D721Med (cell line): ENCODE measurements around the gene IFI27L2.

ENCODE experiments used
- DNase-seq: peaks from one replicate; pipeline ENCODE4 v3.0.0; 2011; ENCODE audit warnings: low spot score; ENCODE audit not compliant: insufficient read length
- FAIRE-seq: peaks from 2 replicates; lab custom pipeline; 2011; peaks lifted over from hg19 to GRCh38; lab: Jason Lieb, UNC
- CTCF ChIP-seq: IDR thresholded peaks from 2 replicates; pipeline ENCODE4 v1.5.1; 2012; ENCODE audit warnings: mild to moderate bottlenecking, control low read depth; ENCODE audit not compliant: insufficient read depth; ENCODE audit errors: missing control alignments

The IFI27L2 gene

GRCh38 chr14:94129758-94130414, 482 bp upstream of the IFI27L2 start:
- DNase-seq (no peak), FAIRE-seq (no peak)
- TF ChIP-seq CTCF, result no peak

GRCh38 chr14:94128216-94128839, 1.1 kb downstream of the IFI27L2 start:
- no peak for DNase-seq
- TF ChIP-seq CTCF, result no peak
- no peak for FAIRE-seq

GRCh38 chr14:94127330-94127729, 2.1 kb downstream of the IFI27L2 start:
- TF ChIP-seq CTCF, result no peak
- DNase-seq (no peak), FAIRE-seq (no peak)

GRCh38 chr14:94126800-94127199, 2.6 kb downstream of the IFI27L2 start:
- TF ChIP-seq CTCF, result no peak
- DNase-seq (no peak), FAIRE-seq (no peak)

GRCh38 chr14:94126419-94126677, 3.1 kb downstream of the IFI27L2 start:
- FAIRE-seq, result no peak
- TF ChIP-seq CTCF, result no peak
- no peak for DNase-seq

GRCh38 chr14:94125659-94126418, 3.6 kb downstream of the IFI27L2 start:
- FAIRE-seq (no peak), DNase-seq (no peak)

More at GRCh38 chr14:94125659-94126418, 3.6 kb downstream of the IFI27L2 start:
- TF ChIP-seq CTCF, result no peak
